ENCODE data around the gene MUSTN1.

GRCh38 chr3:52790741-52791140 is 44.1 kb downstream of the MUSTN1 start:
- TF ChIP-seq EZH2 (IDR thresholded peaks at IDR 0.05; ENCODE audit: borderline replicate concordance) (no peak), CTCF (IDR thresholded peaks at IDR 0.05; ENCODE audit: poor library complexity) (no peak)

All from hepatocyte (in vitro differentiated cells).